ENCODE results near the gene MRNIP.

The MRNIP gene

GRCh38 chr5:179803651-179804554 is 54.7 kb downstream of the MRNIP start:
- DNase-seq (ENCODE audit: low read depth): no peak

- DNase-seq (ENCODE audit: low read depth): no peak
Measured at GRCh38 chr5:179802950-179803562, 55.6 kb downstream of the MRNIP start.

- DNase-seq (ENCODE audit: low read depth): no peak
Measured at GRCh38 chr5:179802207-179802883, 56.3 kb downstream of the MRNIP start.

GRCh38 chr5:179801304-179802206 is 57.1 kb downstream of the MRNIP start:
- peak; percentile 76 for DNase-seq (ENCODE audit: low read depth)

- no peak for DNase-seq (ENCODE audit: low read depth)
Measured at GRCh38 chr5:179800696-179801201, 57.9 kb downstream of the MRNIP start.

GRCh38 chr5:179800071-179800695 is 58.4 kb downstream of the MRNIP start:
- DNase-seq (ENCODE audit: low read depth): no peak

- no peak for DNase-seq (ENCODE audit: low read depth)
Measured at GRCh38 chr5:179799644-179799973, 59.0 kb downstream of the MRNIP start.

GRCh38 chr5:179798771-179799643 is 59.6 kb downstream of the MRNIP start:
- no peak for DNase-seq (ENCODE audit: low read depth)

- no peak for DNase-seq (ENCODE audit: low read depth)
Measured at GRCh38 chr5:179798144-179798770, 60.4 kb downstream of the MRNIP start.

- DNase-seq (ENCODE audit: low read depth): no peak
Measured at GRCh38 chr5:179797741-179798140, 60.9 kb downstream of the MRNIP start.

- DNase-seq (ENCODE audit: low read depth): no peak
Measured at GRCh38 chr5:179796877-179797608, 61.6 kb downstream of the MRNIP start.

GRCh38 chr5:179795863-179796833 is 62.5 kb downstream of the MRNIP start:
- DNase-seq (ENCODE audit: low read depth): peak; percentile 55

- no peak for DNase-seq (ENCODE audit: low read depth)
Measured at GRCh38 chr5:179795049-179795862, 63.4 kb downstream of the MRNIP start.

GRCh38 chr5:179794575-179794974 is 64.0 kb downstream of the MRNIP start:
- no peak for DNase-seq (ENCODE audit: low read depth)

GRCh38 chr5:179794171-179794570 is 64.4 kb downstream of the MRNIP start:
- no peak for DNase-seq (ENCODE audit: low read depth)

- DNase-seq (ENCODE audit: low read depth): peak; percentile 25
Measured at GRCh38 chr5:179793468-179794139, 65.0 kb downstream of the MRNIP start, which contains the start of gene LTC4S. Gene LTC4S (plus strand): TSS chr5:179793986. CDS start chr5:179794081, 95 bp downstream.

Data from T follicular helper cell (primary cell).